VCaP (cell line): ENCODE measurements around the gene ODC1.

Experiments used
- H3K27ac ChIP-seq: fragments of 450-650 bp; 2 replicates; pipeline ENCODE4 v1.5.1; 2017
- TF ChIP-seq, protein P1 (sequence below): fragments of 450-650 bp; conservative IDR thresholded peaks from 2 replicates; pipeline ENCODE4 v1.5.1; 2017; ENCODE audit warnings: mild to moderate bottlenecking, moderate library complexity

ODC1 gene

DNA sequence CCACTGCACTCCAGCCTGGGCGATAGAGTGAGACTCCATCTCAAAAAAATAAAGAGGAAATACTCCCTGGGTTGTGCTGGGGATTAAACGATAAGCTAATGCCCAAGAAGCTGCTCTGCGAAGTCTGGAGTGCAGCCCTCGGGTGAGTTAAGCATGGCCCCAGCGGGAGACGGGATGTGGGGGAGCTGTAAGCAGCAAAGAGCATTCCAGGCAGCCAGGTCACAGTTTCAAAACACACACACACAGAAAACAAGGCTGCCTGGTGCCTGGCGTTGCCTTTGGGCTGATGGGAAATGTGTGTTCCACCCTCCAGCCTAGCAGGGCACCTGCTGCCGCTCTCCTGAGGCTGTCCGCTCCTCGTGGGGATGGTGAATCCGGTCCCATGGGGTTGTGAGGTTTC, 24.1 kb downstream of the ODC1 start:
- TF ChIP-seq, protein P1, sequence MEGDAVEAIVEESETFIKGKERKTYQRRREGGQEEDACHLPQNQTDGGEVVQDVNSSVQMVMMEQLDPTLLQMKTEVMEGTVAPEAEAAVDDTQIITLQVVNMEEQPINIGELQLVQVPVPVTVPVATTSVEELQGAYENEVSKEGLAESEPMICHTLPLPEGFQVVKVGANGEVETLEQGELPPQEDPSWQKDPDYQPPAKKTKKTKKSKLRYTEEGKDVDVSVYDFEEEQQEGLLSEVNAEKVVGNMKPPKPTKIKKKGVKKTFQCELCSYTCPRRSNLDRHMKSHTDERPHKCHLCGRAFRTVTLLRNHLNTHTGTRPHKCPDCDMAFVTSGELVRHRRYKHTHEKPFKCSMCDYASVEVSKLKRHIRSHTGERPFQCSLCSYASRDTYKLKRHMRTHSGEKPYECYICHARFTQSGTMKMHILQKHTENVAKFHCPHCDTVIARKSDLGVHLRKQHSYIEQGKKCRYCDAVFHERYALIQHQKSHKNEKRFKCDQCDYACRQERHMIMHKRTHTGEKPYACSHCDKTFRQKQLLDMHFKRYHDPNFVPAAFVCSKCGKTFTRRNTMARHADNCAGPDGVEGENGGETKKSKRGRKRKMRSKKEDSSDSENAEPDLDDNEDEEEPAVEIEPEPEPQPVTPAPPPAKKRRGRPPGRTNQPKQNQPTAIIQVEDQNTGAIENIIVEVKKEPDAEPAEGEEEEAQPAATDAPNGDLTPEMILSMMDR: no peak
- H3K27ac ChIP-seq: no peak overlapping the region

GRCh38 chr2:10423400-10423774, 24.7 kb downstream of the ODC1 start:
- TF ChIP-seq, protein P1: no peak
- H3K27ac ChIP-seq: no peak overlapping the region

DNA sequence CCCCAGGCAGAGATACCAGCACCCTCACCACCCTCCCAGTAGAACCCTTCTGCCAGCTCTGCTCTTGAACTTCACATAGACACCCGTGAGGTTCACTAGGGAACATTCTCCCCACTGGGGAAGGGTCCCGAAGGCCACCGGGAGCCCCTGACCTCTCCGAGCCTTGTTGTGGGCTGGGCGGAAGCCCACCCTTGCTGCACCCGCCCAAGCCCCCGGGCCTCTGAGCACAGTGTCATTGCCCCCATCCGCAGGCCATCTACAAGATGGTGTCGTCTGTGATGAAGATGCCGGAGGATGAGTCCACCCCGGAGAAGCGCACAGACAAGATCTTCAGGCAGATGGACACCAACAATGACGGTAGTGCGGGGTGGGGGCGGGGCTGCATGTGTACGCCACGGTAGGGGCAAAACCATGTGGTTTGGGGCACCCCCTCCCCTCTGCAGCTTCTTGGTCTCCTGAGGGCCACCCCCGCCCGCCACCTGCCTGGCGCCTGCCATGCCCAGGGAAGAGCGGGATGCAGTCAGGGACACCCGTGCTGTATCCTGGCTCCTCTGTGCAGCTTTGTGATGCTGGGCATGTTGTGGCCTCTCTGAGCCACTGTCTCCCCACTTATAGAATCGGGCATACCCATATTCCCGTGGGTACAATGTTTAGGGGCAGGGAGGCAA, 25.3 kb downstream of the ODC1 start:
- TF ChIP-seq, protein P1: no peak
- H3K27ac ChIP-seq: no peak overlapping the region

GRCh38 chr2:10422251-10422650, 25.9 kb downstream of the ODC1 start:
- no peak overlapping the region for H3K27ac ChIP-seq
- TF ChIP-seq, protein P1: no peak

- H3K27ac ChIP-seq: no peak overlapping the region
- TF ChIP-seq, protein P1: no peak
These were observed 28.4 kb downstream of the ODC1 start for GRCh38 chr2:10419553-10420257.

DNA sequence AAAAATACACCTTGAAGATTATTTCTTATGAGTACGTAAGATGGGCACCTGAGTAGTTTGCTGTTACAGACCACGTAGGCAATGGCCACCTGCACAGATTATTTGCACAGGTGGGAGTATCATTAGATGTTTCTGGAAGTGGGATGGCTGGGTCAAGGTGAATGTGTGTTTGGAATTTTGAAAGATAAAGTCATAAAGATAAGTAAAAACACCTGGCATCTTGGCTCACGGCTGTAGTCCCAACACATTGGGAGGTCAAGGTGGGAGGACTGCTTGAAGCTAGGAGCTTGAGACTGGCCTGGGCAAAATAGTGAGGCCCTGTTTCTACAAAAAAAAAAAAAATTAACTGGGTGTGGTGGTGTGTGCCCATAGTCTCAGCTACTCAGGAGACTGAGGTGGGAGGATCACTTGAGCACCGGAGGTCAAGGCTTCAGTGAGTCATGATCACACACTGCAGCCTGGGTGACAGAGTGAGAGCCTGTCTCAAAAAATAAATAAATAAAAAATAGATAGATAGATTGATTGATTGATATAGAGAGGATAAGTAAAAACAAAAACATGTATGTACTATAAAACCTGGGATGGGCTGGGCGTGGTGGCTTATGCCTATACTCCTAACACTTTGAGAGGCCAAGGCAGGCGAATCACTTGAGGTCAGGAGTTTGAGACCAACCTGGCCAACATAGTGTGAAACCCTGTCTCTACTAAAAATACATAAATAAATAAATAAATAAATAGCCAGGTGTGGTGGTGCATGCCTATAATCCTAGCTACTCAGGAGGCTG, 30.4 kb downstream of the ODC1 start:
- H3K27ac ChIP-seq: peak overlapping the region; percentile 89
- TF ChIP-seq, protein P1: no peak

DNA sequence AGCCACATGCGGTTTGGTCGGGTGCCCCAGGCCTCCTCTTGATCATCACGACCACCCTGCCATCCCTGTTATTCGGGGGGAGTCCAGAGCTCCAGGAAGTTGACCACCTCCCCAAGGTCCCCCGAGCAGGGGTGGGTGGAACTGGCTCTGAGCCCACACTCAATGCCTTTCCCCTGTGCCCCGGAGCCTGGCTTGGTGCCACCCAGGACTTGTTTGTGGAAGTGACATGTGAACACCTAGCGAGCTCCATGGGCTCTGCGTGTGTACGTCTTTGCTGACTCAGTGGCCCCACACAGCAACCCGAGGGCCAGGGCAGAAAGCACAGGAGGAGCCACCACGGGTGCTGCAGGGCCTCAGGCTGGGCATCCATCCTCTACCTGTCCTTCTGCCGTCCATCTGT, 32.5 kb downstream of the ODC1 start:
- TF ChIP-seq, protein P1: no peak
- H3K27ac ChIP-seq: peak overlapping the region; percentile 89
